ENCODE measurements around the gene NOC2L. TPM values are rescaled to one million over a fixed set of nuclear protein-coding genes. Genes with fewer than 3 reads are reported as not detected.

Gene NOC2L
- total RNA-seq, 2 experiments from 2014 or later = 77.9 to 99.0 TPM

GRCh38 chr1:923991-924655, 34.9 kb downstream of the NOC2L start:
- no peaks in the 10 kb centered on the region for H3K79me2 ChIP-seq (ENCODE audit: insufficient read depth, low read depth, low read length)
- H3K9me2 ChIP-seq (ENCODE audit: insufficient read depth, low read length) = no peaks in the 10 kb centered on the region
- H3K4me2 ChIP-seq (ENCODE audit: low read length) = peak overlapping the region; percentile 68
- H2AFZ ChIP-seq (ENCODE audit: low read length) = no peak overlapping the region
- H4K20me1 ChIP-seq (ENCODE audit: insufficient read depth, low read length) = no peaks in the 10 kb centered on the region
- peak overlapping the region; percentile 59 for H3K4me3 ChIP-seq (ENCODE audit: low read depth, low read length, poor library complexity, severe bottlenecking)
- H3K27ac ChIP-seq (ENCODE audit: low read depth, low read length, poor library complexity, severe bottlenecking) = no peak overlapping the region
- no peaks in the 10 kb centered on the region for H3K36me3 ChIP-seq (ENCODE audit: insufficient read depth, low read length)
- no peaks in the 10 kb centered on the region for H3K9me3 ChIP-seq (ENCODE audit: low read length)
- intact Hi-C loops (cut with micrococcal nuclease; ENCODE audit: unreplicated experiment) = no loop called here
- ChIA-PET CTCF (ENCODE audit: unreplicated experiment) (no interaction called here), POLR2A (no interaction called here)
- no peak for TF ChIP-seq CTCF (conservative IDR thresholded peaks at IDR 0.05; ENCODE audit: low read length)
- TF ChIP-seq EZH2phosphoT487 (IDR thresholded peaks at IDR 0.05; ENCODE audit: borderline replicate concordance, low read depth, low read length) = no peak
- BruUV-seq (replicated peaks) = no TSS peak
- no peak for DNase-seq (ENCODE audit: low spot score)
- peaks cover 31% of the 10 kb centered on the region for H3K4me1 ChIP-seq (ENCODE audit: insufficient read depth, low read length, poor library complexity, severe bottlenecking)

- intact Hi-C loops (cut with micrococcal nuclease; ENCODE audit: unreplicated experiment) = no loop called here
- no TSS peak for BruUV-seq (replicated peaks)
- CTCF ChIA-PET (ENCODE audit: unreplicated experiment) = no interaction called here
Measured at GRCh38 chr1:923131-923990, 35.7 kb downstream of the NOC2L start, which contains the start of gene SAMD11. Gene SAMD11 (plus strand): TSS chr1:923923. CDS start chr1:924432, 509 bp downstream.

More at GRCh38 chr1:923131-923990, 35.7 kb downstream of the NOC2L start, which contains the start of gene SAMD11:
- Histone ChIP-seq H3K9me2 (ENCODE audit: insufficient read depth, low read length) (no peaks in the 10 kb centered on the region), H3K4me2 (ENCODE audit: low read length) (peak within 1 kb of the TSS; percentile 68), H3K36me3 (ENCODE audit: insufficient read depth, low read length) (no peaks in the 10 kb centered on the region), H3K4me1 (ENCODE audit: insufficient read depth, low read length, poor library complexity, severe bottlenecking) (peaks cover 31% of the 10 kb centered on the region), H3K4me3 (ENCODE audit: low read depth, low read length, poor library complexity, severe bottlenecking) (peak within 1 kb of the TSS; percentile 59), H3K9me3 (ENCODE audit: low read length) (no peaks in the 10 kb centered on the region), H2AFZ (ENCODE audit: low read length) (no peak within 1 kb of the TSS), H4K20me1 (ENCODE audit: insufficient read depth, low read length) (no peaks in the 10 kb centered on the region), H3K27ac (ENCODE audit: low read depth, low read length, poor library complexity, severe bottlenecking) (no peak within 1 kb of the TSS), H3K79me2 (ENCODE audit: insufficient read depth, low read depth, low read length) (no peaks in the 10 kb centered on the region)
- POLR2A ChIA-PET = no interaction called here
- TF ChIP-seq EZH2phosphoT487 (IDR thresholded peaks at IDR 0.05; ENCODE audit: borderline replicate concordance, low read depth, low read length) = no peak
- no peak for TF ChIP-seq CTCF (conservative IDR thresholded peaks at IDR 0.05; ENCODE audit: low read length)
- peak; percentile 83 for DNase-seq (ENCODE audit: low spot score)

All from OCI-LY7 (cell line).